Glutamatergic neuron (in vitro differentiated cells): Measurements from ENCODE around the gene ALDH3A1. TPM values are rescaled to one million over a fixed set of nuclear protein-coding genes. Genes with fewer than 3 reads are reported as not detected.

Experiments
- DNase-seq: peaks from one replicate; pipeline ENCODE4 v3.0.0; 2022
- H3K27ac Mint-ChIP-seq: one replicate; pipeline ENCODE4 v1.8.0; 2020; ENCODE audit warnings: mild to moderate bottlenecking, mixed read lengths, inconsistent platforms; ENCODE audit not compliant: unreplicated experiment
- H3K27me3 Mint-ChIP-seq: one replicate; pipeline ENCODE4 v1.8.0; 2020; ENCODE audit warnings: mild to moderate bottlenecking, moderate library complexity, mixed read lengths, inconsistent platforms; ENCODE audit not compliant: unreplicated experiment
- H3K36me3 Mint-ChIP-seq: one replicate; pipeline ENCODE4 v1.8.0; 2020; ENCODE audit warnings: mild to moderate bottlenecking, mixed read lengths, inconsistent platforms; ENCODE audit not compliant: unreplicated experiment
- H3K4me1 Mint-ChIP-seq: one replicate; pipeline ENCODE4 v1.8.0; 2020; ENCODE audit warnings: mild to moderate bottlenecking, low read depth, mixed read lengths, inconsistent platforms; ENCODE audit not compliant: unreplicated experiment
- H3K4me3 Mint-ChIP-seq: one replicate; pipeline ENCODE4 v1.8.0; 2020; ENCODE audit warnings: mild to moderate bottlenecking, mixed read lengths, inconsistent platforms; ENCODE audit not compliant: unreplicated experiment
- H3K9me3 Mint-ChIP-seq: one replicate; pipeline ENCODE4 v1.8.0; 2020; ENCODE audit warnings: mild to moderate bottlenecking, moderate library complexity, mixed read lengths, inconsistent platforms; ENCODE audit not compliant: unreplicated experiment
- total RNA-seq: library from RNA; stranded (reverse); fragmentation: NEBNext Ultra II Directional; extraction: Animal tissue kit (Norgen Biotek cat#: 25700); gene quantifications from one replicate; pipeline ENCODE4 v1.2.1, GENCODE V29; 2021; ENCODE audit not compliant: unreplicated experiment
- TF ChIP-seq, protein P1 (sequence below): fragments of 200-600 bp; sonication (generic); IDR thresholded peaks from one replicate; pipeline ENCODE4 v1.5.0; 2021; ENCODE audit not compliant: partially characterized antibody, unreplicated experiment

ALDH3A1 gene
- total RNA-seq, 1 donor from 2014 or later: not detected

GRCh38 chr17:19771971-19772630 is 24.0 kb upstream of the ALDH3A1 start:
- no peak for DNase-seq
- Mint-ChIP-seq H3K27ac (no peak overlapping the region), H3K9me3 (no peaks in the 10 kb centered on the region), H3K4me3 (no peak overlapping the region), H3K27me3 (no peaks in the 10 kb centered on the region), H3K4me1 (no peaks in the 10 kb centered on the region), H3K36me3 (no peaks in the 10 kb centered on the region)
- TF ChIP-seq, protein P1, sequence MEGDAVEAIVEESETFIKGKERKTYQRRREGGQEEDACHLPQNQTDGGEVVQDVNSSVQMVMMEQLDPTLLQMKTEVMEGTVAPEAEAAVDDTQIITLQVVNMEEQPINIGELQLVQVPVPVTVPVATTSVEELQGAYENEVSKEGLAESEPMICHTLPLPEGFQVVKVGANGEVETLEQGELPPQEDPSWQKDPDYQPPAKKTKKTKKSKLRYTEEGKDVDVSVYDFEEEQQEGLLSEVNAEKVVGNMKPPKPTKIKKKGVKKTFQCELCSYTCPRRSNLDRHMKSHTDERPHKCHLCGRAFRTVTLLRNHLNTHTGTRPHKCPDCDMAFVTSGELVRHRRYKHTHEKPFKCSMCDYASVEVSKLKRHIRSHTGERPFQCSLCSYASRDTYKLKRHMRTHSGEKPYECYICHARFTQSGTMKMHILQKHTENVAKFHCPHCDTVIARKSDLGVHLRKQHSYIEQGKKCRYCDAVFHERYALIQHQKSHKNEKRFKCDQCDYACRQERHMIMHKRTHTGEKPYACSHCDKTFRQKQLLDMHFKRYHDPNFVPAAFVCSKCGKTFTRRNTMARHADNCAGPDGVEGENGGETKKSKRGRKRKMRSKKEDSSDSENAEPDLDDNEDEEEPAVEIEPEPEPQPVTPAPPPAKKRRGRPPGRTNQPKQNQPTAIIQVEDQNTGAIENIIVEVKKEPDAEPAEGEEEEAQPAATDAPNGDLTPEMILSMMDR: no peak

- Mint-ChIP-seq H3K4me1 (no peaks in the 10 kb centered on the region), H3K27me3 (no peaks in the 10 kb centered on the region), H3K9me3 (no peaks in the 10 kb centered on the region), H3K27ac (no peak overlapping the region), H3K4me3 (no peak overlapping the region), H3K36me3 (no peaks in the 10 kb centered on the region)
- TF ChIP-seq, protein P1: no peak
- DNase-seq: no peak
These were observed 23.1 kb upstream of the ALDH3A1 start for GRCh38 chr17:19770985-19771735.

DNA sequence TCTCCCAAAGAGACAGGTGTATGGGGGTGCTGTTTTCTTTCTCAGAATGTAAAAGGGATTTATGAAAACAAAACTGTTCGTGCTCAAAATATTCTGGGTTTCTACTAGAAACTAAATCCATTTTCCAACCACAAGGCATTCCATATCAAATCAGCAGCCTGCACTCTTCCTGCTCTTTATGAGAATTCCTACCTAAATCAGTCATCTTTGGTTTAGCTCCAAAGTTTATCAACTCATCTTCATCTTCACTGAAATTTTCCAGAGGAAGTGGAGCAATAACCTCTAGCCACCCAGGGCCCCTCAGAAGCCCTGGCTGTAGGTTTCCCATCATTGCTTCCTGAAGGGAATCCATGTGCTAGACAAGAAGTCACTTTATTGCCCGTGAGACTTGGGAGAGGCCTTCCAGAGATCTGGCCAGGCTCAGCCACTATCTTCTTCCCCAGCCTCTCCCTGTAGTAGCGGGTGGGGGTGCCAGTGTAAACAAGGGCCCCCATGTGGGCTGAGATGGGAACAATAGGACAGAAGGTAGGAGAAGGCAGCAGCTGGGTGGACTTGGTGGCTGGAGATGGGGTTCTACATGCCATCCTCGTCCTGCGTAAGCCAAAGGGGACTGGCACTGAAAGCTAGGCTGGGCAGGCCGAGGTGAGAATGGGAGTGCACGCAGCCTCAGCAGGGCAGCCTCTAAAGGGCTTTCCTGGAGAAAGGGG is 22.0 kb upstream of the ALDH3A1 start:
- no peaks in the 10 kb centered on the region for H3K27me3 Mint-ChIP-seq
- no peak overlapping the region for H3K4me3 Mint-ChIP-seq
- H3K27ac Mint-ChIP-seq: no peak overlapping the region
- H3K36me3 Mint-ChIP-seq: no peaks in the 10 kb centered on the region
- TF ChIP-seq, protein P1: no peak
- no peaks in the 10 kb centered on the region for H3K4me1 Mint-ChIP-seq
- no peak for DNase-seq
- no peaks in the 10 kb centered on the region for H3K9me3 Mint-ChIP-seq

DNA sequence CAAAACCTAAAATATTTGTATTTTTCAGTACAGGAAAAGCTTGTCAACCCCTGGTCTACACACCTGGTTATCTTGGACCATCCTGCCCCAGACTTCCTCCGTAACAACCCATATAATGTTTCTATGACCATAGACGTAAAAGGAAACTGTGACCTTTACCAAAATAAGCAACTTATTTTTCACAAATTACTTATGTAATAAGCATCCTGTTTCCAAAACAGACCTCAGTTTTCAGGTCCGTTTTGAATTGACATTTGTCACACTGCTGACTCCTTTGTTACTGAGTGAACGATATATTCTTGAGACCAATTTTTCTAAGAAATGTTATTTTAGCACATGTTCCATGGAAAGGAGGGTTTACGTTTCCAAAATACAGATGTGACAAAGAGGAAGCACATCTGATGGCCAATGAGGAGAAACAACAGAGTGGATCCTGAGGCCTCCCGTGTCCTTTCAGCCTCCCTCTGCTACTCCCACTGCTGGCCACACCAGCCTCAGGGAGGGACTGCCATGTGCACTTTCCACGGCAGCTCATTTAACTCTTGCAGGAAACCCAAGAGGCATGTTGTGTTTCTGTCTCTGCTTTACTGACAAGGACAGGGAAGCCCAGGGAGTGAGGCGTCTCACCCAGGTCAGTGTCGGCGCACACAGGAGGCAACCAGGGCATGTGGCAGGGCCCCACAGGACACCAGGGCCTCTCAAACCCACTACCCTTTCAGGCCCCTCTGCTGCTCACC is 20.1 kb upstream of the ALDH3A1 start:
- no peaks in the 10 kb centered on the region for H3K36me3 Mint-ChIP-seq
- H3K27me3 Mint-ChIP-seq: no peaks in the 10 kb centered on the region
- no peaks in the 10 kb centered on the region for H3K4me1 Mint-ChIP-seq
- TF ChIP-seq, protein P1: no peak
- no peak overlapping the region for H3K27ac Mint-ChIP-seq
- no peak overlapping the region for H3K4me3 Mint-ChIP-seq
- no peak for DNase-seq
- no peaks in the 10 kb centered on the region for H3K9me3 Mint-ChIP-seq
